HFF-Myc (cell line): ENCODE data around the gene ATAD3C.
A peak's percentile ranks its signal among the peaks of the same experiment; 100 is the strongest.
"Not testable (repeated sequence)": the region's sequence is repeated elsewhere in the genome, so short reads cannot be mapped to it uniquely, and the experiment has no call there.

Source experiments
- DNase-seq: peaks from one replicate; pipeline ENCODE4 v3.0.0-alpha.2; 2011; ENCODE audit warnings: low read depth; ENCODE audit errors: extremely low read depth
- H3K4me3 ChIP-seq: replicated peaks from 2 replicates; pipeline ENCODE4 v1.5.1; 2011; ENCODE audit warnings: low read depth, mild to moderate bottlenecking, control low read depth, low read length
- TF ChIP-seq, protein P1 (sequence below): IDR thresholded peaks from 2 replicates; pipeline ENCODE4 v1.5.1; 2012; ENCODE audit warnings: mild to moderate bottlenecking, low read depth, low read length, control low read depth; ENCODE audit errors: missing control alignments

Gene ATAD3C

DNA sequence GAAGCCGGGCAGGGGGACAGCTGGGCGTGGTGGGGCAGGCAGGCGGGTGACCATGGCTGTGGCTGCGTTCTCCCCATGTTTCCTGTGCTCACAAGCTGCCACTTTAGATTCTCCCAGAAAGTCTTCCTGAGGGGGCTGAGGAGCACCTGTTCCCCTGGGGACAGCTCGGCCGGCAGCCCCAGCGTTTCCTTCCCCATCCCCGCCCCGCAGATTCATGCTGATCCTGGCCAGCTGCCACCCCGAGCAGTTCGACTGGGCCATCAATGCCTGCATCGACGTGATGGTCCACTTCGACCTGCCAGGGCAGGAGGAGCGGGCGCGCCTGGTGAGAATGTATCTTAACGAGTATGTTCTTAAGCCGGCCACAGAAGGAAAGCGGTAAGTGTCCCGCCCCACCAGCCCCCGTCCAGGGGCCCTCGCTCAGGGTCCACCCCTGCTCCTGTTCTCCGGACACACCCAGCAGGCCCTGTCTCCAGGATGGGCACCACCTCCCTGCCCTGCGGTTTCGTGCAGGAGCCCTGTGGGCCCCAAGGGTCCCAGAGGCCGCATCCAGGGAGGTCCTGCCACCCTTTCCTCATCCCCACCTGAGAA lies 11.1 kb downstream of the ATAD3C start:
- H3K4me3 ChIP-seq, result no peak overlapping the region
- DNase-seq, result no peak
- TF ChIP-seq, protein P1, sequence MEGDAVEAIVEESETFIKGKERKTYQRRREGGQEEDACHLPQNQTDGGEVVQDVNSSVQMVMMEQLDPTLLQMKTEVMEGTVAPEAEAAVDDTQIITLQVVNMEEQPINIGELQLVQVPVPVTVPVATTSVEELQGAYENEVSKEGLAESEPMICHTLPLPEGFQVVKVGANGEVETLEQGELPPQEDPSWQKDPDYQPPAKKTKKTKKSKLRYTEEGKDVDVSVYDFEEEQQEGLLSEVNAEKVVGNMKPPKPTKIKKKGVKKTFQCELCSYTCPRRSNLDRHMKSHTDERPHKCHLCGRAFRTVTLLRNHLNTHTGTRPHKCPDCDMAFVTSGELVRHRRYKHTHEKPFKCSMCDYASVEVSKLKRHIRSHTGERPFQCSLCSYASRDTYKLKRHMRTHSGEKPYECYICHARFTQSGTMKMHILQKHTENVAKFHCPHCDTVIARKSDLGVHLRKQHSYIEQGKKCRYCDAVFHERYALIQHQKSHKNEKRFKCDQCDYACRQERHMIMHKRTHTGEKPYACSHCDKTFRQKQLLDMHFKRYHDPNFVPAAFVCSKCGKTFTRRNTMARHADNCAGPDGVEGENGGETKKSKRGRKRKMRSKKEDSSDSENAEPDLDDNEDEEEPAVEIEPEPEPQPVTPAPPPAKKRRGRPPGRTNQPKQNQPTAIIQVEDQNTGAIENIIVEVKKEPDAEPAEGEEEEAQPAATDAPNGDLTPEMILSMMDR, result no peak

DNA sequence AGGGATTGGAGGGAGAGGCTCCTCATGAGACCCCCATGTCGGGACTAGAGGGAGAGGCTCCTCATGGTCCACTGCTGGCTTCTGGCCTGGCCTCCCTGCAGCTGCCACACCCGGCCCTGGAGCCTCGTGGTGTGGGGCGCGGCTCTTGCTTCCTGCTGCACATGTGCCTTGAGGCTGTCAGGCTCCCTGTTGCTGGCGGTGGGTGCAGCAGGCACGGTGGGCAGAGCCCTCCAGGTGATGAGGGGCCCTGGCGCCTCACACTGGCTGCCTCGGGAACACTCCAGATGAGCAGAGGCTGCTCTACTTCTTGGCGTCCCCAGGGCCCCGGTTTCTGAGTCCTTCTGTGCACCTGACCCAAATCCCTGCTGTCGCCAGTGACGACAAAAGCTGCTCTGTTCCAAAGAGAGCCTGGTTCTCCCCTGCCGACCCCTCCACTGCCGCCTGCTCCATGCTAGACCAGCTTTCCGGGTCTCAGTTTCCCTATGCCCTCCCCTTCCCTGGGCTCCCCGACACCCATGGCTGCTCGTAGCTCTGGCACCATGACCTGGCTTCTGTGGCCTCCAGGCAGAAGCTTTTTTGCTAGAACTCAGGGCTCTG lies 12.3 kb downstream of the ATAD3C start:
- TF ChIP-seq, protein P1, result no peak
- no peak for DNase-seq
- H3K4me3 ChIP-seq, result no peak overlapping the region

DNA sequence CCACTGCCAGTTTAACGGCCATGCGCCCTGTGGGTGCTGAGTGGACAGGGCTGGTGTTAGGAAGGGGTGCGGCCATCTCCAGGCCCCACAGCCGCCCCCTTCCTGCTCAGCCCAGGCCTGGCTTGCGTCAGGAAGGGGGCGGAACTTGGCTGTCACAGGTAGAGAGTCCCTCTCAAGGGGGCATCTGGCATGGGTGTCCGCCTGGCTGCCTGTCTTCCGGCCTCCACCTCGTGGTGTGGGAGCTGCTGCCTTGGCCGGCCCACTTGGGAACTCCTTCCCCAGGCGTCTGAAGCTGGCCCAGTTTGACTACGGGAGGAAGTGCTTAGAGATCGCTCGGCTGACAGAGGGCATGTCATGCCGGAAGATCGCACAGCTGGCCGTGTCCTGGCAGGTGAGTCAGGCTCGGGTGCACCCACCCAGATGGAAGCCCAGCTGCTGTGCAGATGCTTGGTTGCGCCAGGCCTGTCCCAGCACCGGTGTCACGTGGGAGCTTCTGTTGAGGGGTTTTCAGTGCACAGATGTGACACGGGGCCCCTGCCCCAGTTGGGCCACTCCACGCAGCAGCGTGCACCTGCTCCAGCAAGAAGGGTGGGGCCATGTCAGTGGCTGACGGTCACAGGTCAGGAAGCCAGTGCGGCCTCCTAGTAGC lies 13.0 kb downstream of the ATAD3C start:
- peak; percentile 68 for DNase-seq
- H3K4me3 ChIP-seq, result no peak overlapping the region
- TF ChIP-seq, protein P1, result no peak

DNA sequence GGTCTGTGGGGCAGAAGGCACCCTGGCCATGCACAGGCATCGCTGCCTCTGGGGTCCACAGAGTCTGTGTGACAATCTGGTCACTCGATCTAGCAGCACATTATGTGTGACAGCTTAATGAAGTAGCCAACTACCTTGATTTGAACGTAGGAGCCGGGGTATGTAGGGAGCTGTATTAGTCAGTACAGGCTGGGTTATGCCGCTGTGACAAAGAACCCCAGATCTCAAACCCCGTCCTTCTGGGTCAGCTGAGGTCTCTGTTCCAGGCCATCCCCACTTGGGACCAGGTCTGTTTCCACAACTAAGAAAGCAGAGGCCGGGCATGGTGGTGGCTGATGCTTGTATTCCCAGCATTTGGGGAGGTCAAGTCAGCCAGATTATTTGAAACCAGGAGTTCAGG lies 13.8 kb downstream of the ATAD3C start:
- H3K4me3 ChIP-seq, result no peak overlapping the region
- TF ChIP-seq, protein P1, result no peak
- DNase-seq, result no peak

DNA sequence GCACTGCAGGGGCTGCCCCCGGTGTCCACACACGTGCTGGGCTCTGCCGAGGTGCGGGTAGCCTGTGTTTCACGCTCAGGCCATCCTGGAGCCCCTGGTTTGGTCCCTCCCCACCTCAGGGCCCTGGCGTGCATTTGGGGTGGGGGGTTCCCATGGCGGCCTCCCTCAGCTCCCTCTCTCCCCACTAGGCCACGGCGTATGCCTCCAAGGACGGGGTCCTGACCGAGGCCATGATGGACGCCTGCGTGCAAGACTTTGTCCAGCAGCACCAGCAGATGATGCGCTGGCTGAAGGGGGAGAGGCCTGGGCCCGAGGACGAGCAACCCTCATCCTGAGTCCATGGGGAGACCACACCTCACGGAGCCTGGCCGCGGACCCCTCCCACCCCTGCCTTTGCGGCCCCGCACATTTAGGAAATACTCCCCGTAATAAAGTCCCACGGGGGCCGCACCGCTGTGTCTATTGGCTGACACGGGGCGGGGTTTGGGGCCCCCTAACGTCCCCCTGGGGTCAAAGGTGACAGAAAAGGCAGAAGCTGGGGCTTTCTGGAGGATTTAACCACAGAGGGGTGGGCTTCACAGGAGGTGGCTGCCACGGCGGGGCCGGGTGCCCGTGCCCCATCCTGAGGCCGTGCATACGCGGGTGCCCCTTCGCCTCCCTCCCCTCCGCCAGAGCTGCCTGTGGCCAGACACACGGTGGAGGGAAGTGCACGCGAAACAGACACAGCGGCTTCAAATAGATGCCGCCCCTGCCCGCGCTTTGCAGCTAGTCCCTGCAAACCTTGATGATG lies 18.9 kb downstream of the ATAD3C start:
- DNase-seq, H3K4me3 ChIP-seq: not testable (repeated sequence)

DNA sequence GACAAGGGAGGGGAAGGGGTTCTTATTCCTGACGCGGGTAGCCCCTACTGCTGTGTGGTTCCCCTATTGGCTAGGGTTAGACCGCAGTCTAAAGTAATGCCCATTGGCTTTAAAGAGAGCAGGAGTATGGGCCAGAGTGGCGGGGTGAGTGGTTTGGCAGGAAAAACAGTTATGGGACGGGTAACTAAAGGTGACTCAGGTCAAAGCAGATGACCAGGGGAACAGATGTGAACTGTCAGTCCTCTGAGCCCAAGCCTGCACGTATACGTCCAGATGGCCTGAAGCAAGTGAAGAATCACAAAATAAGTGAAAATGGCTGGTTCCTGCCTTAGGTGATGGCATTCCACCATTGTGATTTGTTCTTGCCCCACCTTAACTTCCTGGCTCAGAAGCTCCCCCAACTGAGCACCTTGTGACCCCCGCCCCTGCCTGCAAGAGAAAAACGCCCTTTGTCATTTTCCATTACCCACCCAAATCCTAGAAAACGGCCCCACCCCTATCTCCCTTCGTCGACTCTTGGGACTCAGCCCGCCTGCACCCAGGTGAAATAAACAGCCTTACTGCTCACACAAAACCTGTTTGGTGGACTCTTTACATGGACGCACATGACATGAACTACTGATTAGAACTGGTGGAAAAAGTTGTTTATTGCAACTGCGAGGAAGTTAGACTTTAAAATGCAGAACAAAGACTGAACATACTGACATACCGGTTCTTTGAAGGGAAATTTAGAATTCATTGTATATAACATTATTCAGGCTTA lies 21.3 kb downstream of the ATAD3C start:
- H3K4me3 ChIP-seq, result peak overlapping the region; percentile 77
- TF ChIP-seq, protein P1, result no peak
- DNase-seq, result no peak
